Measurements from ENCODE around the gene NAALADL2. TPM values are rescaled to one million over a fixed set of nuclear protein-coding genes. Genes with fewer than 3 reads are reported as not detected.
A peak's percentile ranks its signal among the peaks of the same experiment; 100 is the strongest.

Gene NAALADL2
- total and polyA plus RNA-seq, 2 of the 4 experiments (the other 2 are of a cell fraction), result 3.8 to 19.2 TPM

GRCh38 chr3:175421902-175422301 lies 562.8 kb downstream of the NAALADL2 start:
- peak overlapping the region in 1 of 2 experiments; percentile 66; a peak in 1 of 4 replicates for H4K8ac ChIP-seq (ENCODE audit: low read depth in 2 of 2, low read length in 2 of 2)
- no peaks in the 10 kb centered on the region for H3K9me1 ChIP-seq (ENCODE audit: insufficient read depth, low read length)
- H3K79me1 ChIP-seq (ENCODE audit: low read depth in 1 of 2, low read length in 2 of 2), result no peaks in the 10 kb centered on the region
- peak overlapping the region; percentile 78 for H2BK5ac ChIP-seq (ENCODE audit: low read depth, low read length, poor library complexity, severe bottlenecking)
- peak overlapping the region; percentile 36; the same call in 1 of the 2 replicates for H3K4me2 ChIP-seq (ENCODE audit: low read depth, low read length)
- BruUV-seq (replicated peaks), result no TSS peak
- peak overlapping the region; percentile 49; the same call in 1 of the 2 replicates for H2BK20ac ChIP-seq (ENCODE audit: low read depth, low read length)
- H3K36me3 ChIP-seq (ENCODE audit: control insufficient read depth, insufficient read depth, low read length), result no peaks in the 10 kb centered on the region
- H3K4me3 ChIP-seq (ENCODE audit: insufficient read depth, low read depth, low read length), result no peak overlapping the region
- peaks cover 2% of the 10 kb centered on the region; the same call in 1 of the 2 replicates for H3K4me1 ChIP-seq (ENCODE audit: control insufficient read depth, insufficient read depth, low read length)
- no peak overlapping the region; the same call in 1 of the 2 replicates for H3K27ac ChIP-seq (ENCODE audit: insufficient read depth, low read length)
- WGBS, 2 experiments (ENCODE audit: extremely low coverage in 2 of 2, insufficient read length in 1 of 2), result no CpG with 5 or more reads among the region's 2 CpGs
- peak overlapping the region; percentile 66; the same call in 1 of the 2 replicates for H4K91ac ChIP-seq (ENCODE audit: insufficient read depth, low read depth, low read length)
- no peaks in the 10 kb centered on the region for H4K20me1 ChIP-seq (ENCODE audit: insufficient read depth, low read length)
- CTCF ChIA-PET, result no interaction called here
- H4K5ac ChIP-seq (ENCODE audit: low read depth, low read length), result peak overlapping the region; percentile 90
- H3K4ac ChIP-seq (ENCODE audit: low read depth, low read length), result 0 out of 2 replicates have a peak overlapping the region, but pooled peaks have one; percentile 9
- no peak overlapping the region for H3K56ac ChIP-seq (ENCODE audit: extremely low read depth, insufficient read depth, low read length)
- dilution Hi-C loops (cut with HindIII; ENCODE audit: low sequenced_read_pairs, unreplicated experiment) (no loop called here), intact Hi-C loops (cut with micrococcal nuclease) (no loop called here), in situ Hi-C loops (cut with MboI; ENCODE audit: low sequenced_read_pairs) (no loop called here)
- H3K23ac ChIP-seq (ENCODE audit: low read depth, low read length), result 0 out of 2 replicates have a peak overlapping the region, but pooled peaks have one; percentile 32
- peak overlapping the region; percentile 92 for H3K18ac ChIP-seq (ENCODE audit: low read depth, low read length)
- no peak overlapping the region for H2AK5ac ChIP-seq (ENCODE audit: low read depth, low read length)
- no peak overlapping the region for H2BK15ac ChIP-seq (ENCODE audit: low read depth, low read length)
- H2AK9ac ChIP-seq (replicated peaks; ENCODE audit: low read depth, low read length, poor library complexity), result no peak overlapping the region
- H3K9me3 ChIP-seq (ENCODE audit: control insufficient read depth, insufficient read depth, low read length), result no peaks in the 10 kb centered on the region
- ATAC-seq (ENCODE audit: low read depth) (peak; percentile 70), DNase-seq (no peak)
- no peaks in the 10 kb centered on the region for H3K27me3 ChIP-seq (ENCODE audit: control insufficient read depth, insufficient read depth, low read length)
- no peak overlapping the region for H3K9ac ChIP-seq (ENCODE audit: low read depth, low read length)
- POLR2A ChIA-PET (ENCODE audit: unreplicated experiment), result no interaction called here
- H2AFZ ChIP-seq (replicated peaks; ENCODE audit: low read length, poor library complexity), result no peak overlapping the region
- peak overlapping the region; percentile 78 for H3K14ac ChIP-seq (replicated peaks; ENCODE audit: low read depth, low read length)
- H2BK120ac ChIP-seq (ENCODE audit: low read depth, low read length), result peak overlapping the region; percentile 71
- TF ChIP-seq MXI1 (IDR thresholded peaks at IDR 0.05; ENCODE audit: borderline replicate concordance, low read depth, low read length) (no peak), FOS (IDR thresholded peaks at IDR 0.05; ENCODE audit: low read depth, low read length) (no peak), RCOR1 (IDR thresholded peaks at IDR 0.05; ENCODE audit: insufficient replicate concordance, low read length) (no peak), RAD21 (IDR thresholded peaks at IDR 0.05; ENCODE audit: low read length) (no peak), CHD1 (IDR thresholded peaks at IDR 0.05; ENCODE audit: low read depth, low read length) (no peak), NFE2L2 (IDR thresholded peaks at IDR 0.05; ENCODE audit: low read depth, low read length) (no peak), CTCF (conservative IDR thresholded peaks at IDR 0.05; ENCODE audit: low read depth, low read length) (no peak), POLR2A (IDR thresholded peaks at IDR 0.05; ENCODE audit: low read depth, low read length) (no peak)
- TF ChIP-seq, protein P1, sequence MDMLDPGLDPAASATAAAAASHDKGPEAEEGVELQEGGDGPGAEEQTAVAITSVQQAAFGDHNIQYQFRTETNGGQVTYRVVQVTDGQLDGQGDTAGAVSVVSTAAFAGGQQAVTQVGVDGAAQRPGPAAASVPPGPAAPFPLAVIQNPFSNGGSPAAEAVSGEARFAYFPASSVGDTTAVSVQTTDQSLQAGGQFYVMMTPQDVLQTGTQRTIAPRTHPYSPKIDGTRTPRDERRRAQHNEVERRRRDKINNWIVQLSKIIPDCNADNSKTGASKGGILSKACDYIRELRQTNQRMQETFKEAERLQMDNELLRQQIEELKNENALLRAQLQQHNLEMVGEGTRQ (IDR thresholded peaks at IDR 0.05; ENCODE audit: low read depth, low read length), result no peak

Measured in IMR-90 (cell line).